GM12878 (cell line): ENCODE results near the gene MICAL3. TPM values are rescaled to one million over a fixed set of nuclear protein-coding genes. Genes with fewer than 3 reads are reported as not detected.

Source experiments
- ASH2L ChIP-seq: fragments of 300-600, 200-600 bp; sonication (generic); IDR thresholded peaks from 2 replicates; pipeline ENCODE4 v1.6.1; 2017; ENCODE audit warnings: low read depth, mild to moderate bottlenecking, borderline replicate concordance
- CEBPB ChIP-seq, 2 experiments: fragments of 150-350 bp in 1 of 2; IDR thresholded peaks; 2 replicates each; pipeline ENCODE4 v1.6.1; 2012 to 2014; ENCODE audit warnings: low read depth in 2 of 2, low read length in 2 of 2, borderline replicate concordance in 1 of 2, inconsistent platforms in 1 of 2
- CUX1 ChIP-seq: IDR thresholded peaks from 2 replicates; pipeline ENCODE4 v1.6.1; 2012; ENCODE audit warnings: improper control_type of control experiment, low read depth, low read length; ENCODE audit not compliant: insufficient replicate concordance
- E4F1 ChIP-seq: fragments of 450-650 bp; IDR thresholded peaks from 2 replicates; pipeline ENCODE4 v1.6.1; 2018; ENCODE audit warnings: borderline replicate concordance, mild to moderate bottlenecking; ENCODE audit not compliant: partially characterized antibody
- ELK1 ChIP-seq: IDR thresholded peaks from 2 replicates; pipeline ENCODE4 v1.6.1; 2012; ENCODE audit warnings: low read depth, low read length, improper control_type of control experiment
- EP300 ChIP-seq, 2 experiments: fragments of 150-350 bp in 1 of 2; IDR thresholded peaks; 2 replicates each; pipeline ENCODE4 v1.6.1; 2011 to 2012; ENCODE audit warnings: low read depth in 2 of 2, low read length in 2 of 2, borderline replicate concordance in 1 of 2, improper control_type of control experiment in 1 of 2, inconsistent platforms in 1 of 2; ENCODE audit not compliant: control insufficient read depth in 1 of 2
- LARP7 ChIP-seq: fragments of 450-650 bp; IDR thresholded peaks from 2 replicates; pipeline ENCODE4 v1.6.1; 2017; ENCODE audit warnings: mild to moderate bottlenecking
- MXI1 ChIP-seq: fragments of 150-350 bp; IDR thresholded peaks from 2 replicates; pipeline ENCODE4 v1.6.1; 2011; ENCODE audit warnings: low read depth, mild to moderate bottlenecking, inconsistent platforms, low read length, improper control_type of control experiment
- POU2F2 ChIP-seq: IDR thresholded peaks from 3 replicates; pipeline ENCODE4 v1.6.1; 2011; ENCODE audit warnings: low read depth, mild to moderate bottlenecking, low read length, borderline replicate concordance
- RB1 ChIP-seq: fragments of 450-650 bp; formaldehyde crosslinking; IDR thresholded peaks from 2 replicates; pipeline ENCODE4 v1.6.1; 2017; ENCODE audit warnings: mild to moderate bottlenecking, borderline replicate concordance
- RBBP5 ChIP-seq: fragments of 200-600 bp; sonication (generic); conservative IDR thresholded peaks from 2 replicates; pipeline ENCODE4 v1.6.1; 2016
- SPI1 ChIP-seq: IDR thresholded peaks from 2 replicates; pipeline ENCODE4 v1.6.1; 2011; ENCODE audit warnings: low read depth, mild to moderate bottlenecking, low read length, moderate library complexity, borderline replicate concordance; ENCODE audit not compliant: insufficient read depth
- ZNF24 ChIP-seq: fragments of 450-650 bp; IDR thresholded peaks from 2 replicates; pipeline ENCODE4 v1.6.1; 2017; ENCODE audit warnings: antibody characterized with exemption, mild to moderate bottlenecking
- ZSCAN29 ChIP-seq: fragments of 450-650 bp; IDR thresholded peaks from 2 replicates; pipeline ENCODE4 v1.6.1; 2017; ENCODE audit warnings: mild to moderate bottlenecking, moderate library complexity
- polyA plus RNA-seq, 11 experiments: library from polyadenylated mRNA; depleted of rRNA in 4 of 11; unstranded in 6 of 11; stranded (reverse) in 5 of 11; fragments of >200 nt; fragmentation: Nextera tagmentation in 4 of 11; fragmentation: Illumina TruSeq in 1 of 11; extraction: Ambion mirVana in 4 of 11; extraction: Trizol in 1 of 11; gene quantifications; 1 replicate in 1 of 11; 2 replicates in 10 of 11; pipeline versions ENCODE4 v1.2.1 to v1.2.3, GENCODE V29; 2011 to 2016; ENCODE audit warnings: inconsistent platforms in 2 of 11, missing spikeins in 2 of 11, low read depth in 1 of 11
- total RNA-seq, 4 experiments: library from RNA; depleted of rRNA in 3 of 4; stranded (reverse); fragments of >200 nt in 3 of 4; fragmentation: Illumina TruSeq in 1 of 4; extraction: Trizol in 1 of 4; gene quantifications; 2 replicates each; pipeline versions ENCODE4 v1.2.1 to v1.2.3, GENCODE V29; 2013 to 2021

The MICAL3 gene
- total and polyA plus RNA-seq, 10 of the 15 experiments (the other 5 are each of a cell fraction or from before 2014, with no cell fraction given), result 2.6 to 92.2 (median 24.0) TPM

GRCh38 chr22:17964643-17965042 is 59.7 kb downstream of the MICAL3 start (continued):
- TF ChIP-seq E4F1, result no peak
- TF ChIP-seq POU2F2, result no peak
- peak; percentile 34; the same call in 1 of the 2 replicates for TF ChIP-seq ZNF24
- no peak for TF ChIP-seq ELK1
- no peak for TF ChIP-seq LARP7
- TF ChIP-seq SPI1, result no peak
- TF ChIP-seq RB1, result no peak
- TF ChIP-seq CEBPB (IDR thresholded peaks at IDR 0.05; ENCODE audit: borderline replicate concordance in 1 of 2, low read depth in 2 of 2, low read length in 2 of 2), result no peak
- TF ChIP-seq EP300 (IDR thresholded peaks at IDR 0.05; ENCODE audit: borderline replicate concordance in 1 of 2, control insufficient read depth in 1 of 2, low read depth in 2 of 2, low read length in 2 of 2), result peak in 1 of 2 experiments; percentile 34; a peak in 1 of 4 replicates
- no peak for TF ChIP-seq RBBP5
- TF ChIP-seq CUX1, result peak; percentile 71
- no peak for TF ChIP-seq ZSCAN29
- peak; percentile 80; the same call in 1 of the 2 replicates for TF ChIP-seq MXI1
- TF ChIP-seq ASH2L, result no peak
